Hepatocyte (in vitro differentiated cells): ENCODE data around the gene TCF7L1. TPM values are rescaled to one million over a fixed set of nuclear protein-coding genes. Genes with fewer than 3 reads are reported as not detected.

Experiments used
- DNase-seq: peaks from one replicate; pipeline ENCODE4 v3.0.0-alpha.2; 2016; ENCODE audit warnings: low spot score
- H2AFZ ChIP-seq: fragments of 200-600 bp; sonication (generic); 2 replicates; pipeline ENCODE4 v1.6.0; 2016; ENCODE audit warnings: antibody characterized with exemption, mild to moderate bottlenecking
- H3K27ac ChIP-seq: fragments of 200-600 bp; sonication (generic); 2 replicates; pipeline ENCODE4 v1.5.1; 2016; ENCODE audit warnings: mild to moderate bottlenecking
- H3K27me3 ChIP-seq: fragments of 200-600 bp; sonication (generic); 2 replicates; pipeline ENCODE4 v1.6.1; 2016
- H3K36me3 ChIP-seq: fragments of 200-600 bp; sonication (generic); replicated peaks from 2 replicates; pipeline ENCODE4 v1.5.1; 2016; ENCODE audit warnings: low read depth; ENCODE audit not compliant: insufficient read depth
- H3K4me1 ChIP-seq: fragments of 200-600 bp; sonication (generic); 2 replicates; pipeline ENCODE4 v1.5.1; 2016; ENCODE audit warnings: mild to moderate bottlenecking, moderate library complexity; ENCODE audit not compliant: insufficient read depth
- H3K4me2 ChIP-seq: fragments of 200-600 bp; sonication (generic); 2 replicates; pipeline ENCODE4 v1.6.0; 2016
- H3K4me3 ChIP-seq: fragments of 200-600 bp; sonication (generic); 2 replicates; pipeline ENCODE4 v1.5.1; 2016; ENCODE audit warnings: mild to moderate bottlenecking
- H3K79me2 ChIP-seq: fragments of 200-600 bp; sonication (generic); 2 replicates; pipeline ENCODE4 v1.6.0; 2017; ENCODE audit warnings: mild to moderate bottlenecking
- H3K9me2 ChIP-seq: fragments of 200-600 bp; sonication (generic); replicated peaks from 2 replicates; pipeline ENCODE4 v1.6.0; 2017; ENCODE audit warnings: mild to moderate bottlenecking; ENCODE audit not compliant: insufficient read depth
- H3K9me3 ChIP-seq: fragments of 200-600 bp; sonication (generic); 2 replicates; pipeline ENCODE4 v1.5.1; 2016; ENCODE audit warnings: low read depth, mild to moderate bottlenecking
- H4K20me1 ChIP-seq: fragments of 200-600 bp; sonication (generic); 2 replicates; pipeline ENCODE4 v1.6.0; 2016; ENCODE audit warnings: mild to moderate bottlenecking; ENCODE audit not compliant: insufficient read depth, poor library complexity, severe bottlenecking
- EZH2 ChIP-seq: fragments of 200-600 bp; sonication (generic); IDR thresholded peaks from 2 replicates; pipeline ENCODE4 v1.6.1; 2016; ENCODE audit warnings: antibody characterized with exemption, mild to moderate bottlenecking, borderline replicate concordance
- EZH2phosphoT487 ChIP-seq: fragments of 200-600 bp; sonication (generic); IDR thresholded peaks from one replicate; pipeline ENCODE4 v1.6.1; 2018; ENCODE audit warnings: antibody characterized with exemption, mild to moderate bottlenecking, low read depth, moderate library complexity; ENCODE audit not compliant: unreplicated experiment, severe bottlenecking
- WGBS: methylation state at CpG from one replicate; pipeline ENCODE4 v1.1.6; 2016; ENCODE audit warnings: low lambda C conversion rate; ENCODE audit errors: missing lambda C conversion rate; 5-methylcytosine and 5-hydroxymethylcytosine counted together
- polyA plus RNA-seq: library from polyadenylated mRNA; unstranded; fragments of >200 nt; fragmentation: Nextera tagmentation; extraction: Ambion mirVana; gene quantifications from 2 replicates; pipeline ENCODE4 v1.2.1, GENCODE V29; 2016
- total RNA-seq: library from RNA; depleted of rRNA; stranded (reverse); fragments of >200 nt; gene quantifications from 2 replicates; pipeline ENCODE4 v1.2.3, GENCODE V29; 2014
- TF ChIP-seq, protein P1 (sequence below): fragments of 200-600 bp; sonication (generic); IDR thresholded peaks from 2 replicates; pipeline ENCODE4 v1.5.1; 2016; ENCODE audit warnings: antibody characterized with exemption, mild to moderate bottlenecking; ENCODE audit not compliant: poor library complexity

The TCF7L1 gene
- total and polyA plus RNA-seq, 2 experiments from 2014 or later, result 3.7 to 20.6 TPM

DNA sequence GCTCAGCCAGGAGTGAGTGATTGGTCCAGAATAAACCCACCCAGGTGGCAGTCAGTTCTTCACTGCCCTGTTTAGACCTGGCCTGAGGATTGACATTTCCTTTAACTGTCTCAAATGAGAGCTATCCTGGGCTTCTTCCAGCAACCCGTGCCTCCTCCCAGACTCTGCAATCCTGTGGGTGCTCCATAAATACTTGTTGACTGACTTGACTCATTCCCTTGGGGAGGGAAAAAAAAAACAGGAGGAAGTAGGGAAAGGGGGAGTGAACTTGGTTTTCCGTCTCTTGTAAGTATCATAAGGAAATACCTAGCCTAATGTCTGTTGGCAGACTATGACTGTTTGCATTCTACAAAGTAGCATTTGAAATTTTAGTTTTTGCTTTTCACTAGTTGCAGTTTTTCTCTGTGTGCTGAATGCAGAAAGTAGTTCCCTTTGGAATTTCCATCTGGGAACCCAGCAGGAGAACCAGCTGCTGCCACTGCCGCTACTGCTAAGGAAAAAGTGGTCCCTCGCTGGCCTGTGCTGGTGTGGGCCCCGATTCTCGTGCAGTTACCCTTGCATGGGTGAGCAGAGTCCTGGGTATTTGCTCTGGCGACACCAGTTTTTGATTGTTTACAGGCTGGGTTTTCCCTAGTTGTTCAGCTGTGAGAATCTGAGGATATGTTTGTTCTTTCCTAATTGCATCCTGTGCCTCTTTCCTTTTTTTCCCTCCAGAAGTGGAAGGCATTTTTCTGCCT lies 115.7 kb downstream of the TCF7L1 start:
- peak; percentile 68 for DNase-seq
- H3K36me3 ChIP-seq, result no peaks in the 10 kb centered on the region
- peaks cover 2% of the 10 kb centered on the region for H4K20me1 ChIP-seq
- no peaks in the 10 kb centered on the region for H3K27me3 ChIP-seq
- H3K4me2 ChIP-seq, result peak overlapping the region; percentile 58
- H3K9me2 ChIP-seq, result no peaks in the 10 kb centered on the region
- H3K4me1 ChIP-seq, result peaks cover 30% of the 10 kb centered on the region
- H3K9me3 ChIP-seq, result no peaks in the 10 kb centered on the region
- H3K4me3 ChIP-seq, result no peak overlapping the region
- WGBS, result 28% methylated on average over 7 of the region's 7 CpGs
- H2AFZ ChIP-seq, result no peak overlapping the region
- TF ChIP-seq EZH2 (no peak), EZH2phosphoT487 (no peak)
- TF ChIP-seq, protein P1, sequence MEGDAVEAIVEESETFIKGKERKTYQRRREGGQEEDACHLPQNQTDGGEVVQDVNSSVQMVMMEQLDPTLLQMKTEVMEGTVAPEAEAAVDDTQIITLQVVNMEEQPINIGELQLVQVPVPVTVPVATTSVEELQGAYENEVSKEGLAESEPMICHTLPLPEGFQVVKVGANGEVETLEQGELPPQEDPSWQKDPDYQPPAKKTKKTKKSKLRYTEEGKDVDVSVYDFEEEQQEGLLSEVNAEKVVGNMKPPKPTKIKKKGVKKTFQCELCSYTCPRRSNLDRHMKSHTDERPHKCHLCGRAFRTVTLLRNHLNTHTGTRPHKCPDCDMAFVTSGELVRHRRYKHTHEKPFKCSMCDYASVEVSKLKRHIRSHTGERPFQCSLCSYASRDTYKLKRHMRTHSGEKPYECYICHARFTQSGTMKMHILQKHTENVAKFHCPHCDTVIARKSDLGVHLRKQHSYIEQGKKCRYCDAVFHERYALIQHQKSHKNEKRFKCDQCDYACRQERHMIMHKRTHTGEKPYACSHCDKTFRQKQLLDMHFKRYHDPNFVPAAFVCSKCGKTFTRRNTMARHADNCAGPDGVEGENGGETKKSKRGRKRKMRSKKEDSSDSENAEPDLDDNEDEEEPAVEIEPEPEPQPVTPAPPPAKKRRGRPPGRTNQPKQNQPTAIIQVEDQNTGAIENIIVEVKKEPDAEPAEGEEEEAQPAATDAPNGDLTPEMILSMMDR, result no peak
- peak overlapping the region; percentile 76 for H3K27ac ChIP-seq
- H3K79me2 ChIP-seq, result peaks cover 67% of the 10 kb centered on the region

DNA sequence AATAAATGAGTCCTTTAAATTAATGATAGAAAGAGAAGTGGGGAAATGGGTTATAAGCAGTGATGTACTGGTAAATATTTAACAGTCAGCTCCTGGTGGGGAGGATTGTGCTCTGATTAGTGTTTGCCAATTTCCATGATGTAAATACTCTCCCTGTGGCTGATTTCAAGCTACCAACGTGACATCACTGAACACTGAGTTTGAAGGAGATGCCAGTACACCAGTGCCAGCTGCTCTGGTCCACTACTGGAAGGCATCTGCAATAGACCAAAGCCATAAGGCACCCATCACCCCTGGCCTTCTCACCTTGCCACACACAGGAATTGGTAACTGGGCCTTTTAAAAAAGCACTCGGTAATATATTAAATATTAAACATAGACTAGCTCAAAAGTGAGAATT lies 116.9 kb downstream of the TCF7L1 start:
- peaks cover 2% of the 10 kb centered on the region for H4K20me1 ChIP-seq
- H3K9me3 ChIP-seq, result no peaks in the 10 kb centered on the region
- H2AFZ ChIP-seq, result no peak overlapping the region
- no peaks in the 10 kb centered on the region for H3K9me2 ChIP-seq
- peak overlapping the region; percentile 58 for H3K4me2 ChIP-seq
- H3K36me3 ChIP-seq, result no peaks in the 10 kb centered on the region
- DNase-seq, result no peak
- WGBS, result 77% methylated on average over 2 of the region's 2 CpGs
- H3K27me3 ChIP-seq, result no peaks in the 10 kb centered on the region
- peaks cover 41% of the 10 kb centered on the region for H3K4me1 ChIP-seq
- H3K79me2 ChIP-seq, result peaks cover 70% of the 10 kb centered on the region
- no peak overlapping the region for H3K4me3 ChIP-seq
- peak overlapping the region; percentile 76 for H3K27ac ChIP-seq
- TF ChIP-seq EZH2phosphoT487, result no peak
- no peak for TF ChIP-seq EZH2
- TF ChIP-seq, protein P1, result no peak

DNA sequence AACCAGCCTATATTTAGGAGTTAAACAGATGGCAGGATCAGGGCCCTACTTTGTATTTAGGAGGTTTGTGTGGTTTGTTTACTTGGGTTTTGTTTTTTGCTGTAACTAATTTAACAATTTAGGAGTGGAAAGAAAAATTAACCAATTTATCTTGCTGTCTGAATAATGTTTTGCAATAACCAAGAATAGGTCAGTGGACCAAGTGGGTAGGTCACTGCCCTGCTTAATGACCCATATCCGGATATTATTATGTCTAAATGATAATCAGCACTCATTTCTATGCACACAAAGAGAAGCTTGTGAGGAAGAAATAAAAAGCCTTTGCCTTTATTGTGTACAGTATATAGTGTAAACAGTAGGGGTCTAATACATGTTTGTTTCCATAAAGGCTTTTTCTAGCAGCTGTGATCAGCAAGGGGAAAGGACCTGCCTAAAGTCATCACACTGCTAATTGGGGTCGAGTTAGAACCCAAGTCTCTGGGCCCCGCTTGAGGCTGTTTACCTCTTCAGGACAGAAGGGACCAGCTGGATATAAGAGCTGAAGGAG lies 118.0 kb downstream of the TCF7L1 start:
- Histone ChIP-seq H3K36me3 (no peaks in the 10 kb centered on the region), H3K4me1 (peaks cover 51% of the 10 kb centered on the region), H3K27ac (no peak overlapping the region), H3K9me3 (no peaks in the 10 kb centered on the region), H3K27me3 (no peaks in the 10 kb centered on the region), H4K20me1 (peaks cover 2% of the 10 kb centered on the region), H3K9me2 (no peaks in the 10 kb centered on the region), H3K4me3 (no peak overlapping the region), H2AFZ (no peak overlapping the region), H3K4me2 (no peak overlapping the region), H3K79me2 (peaks cover 71% of the 10 kb centered on the region)
- DNase-seq, result no peak
- whole genome bisulfite sequencing, result 79% methylated on average over 3 of the region's 3 CpGs
- TF ChIP-seq EZH2phosphoT487, result no peak
- TF ChIP-seq, protein P1, result no peak
- TF ChIP-seq EZH2, result no peak
